HEK293T (cell line): ENCODE measurements around the gene AGTR2.
"Not testable (repeated sequence)": the region's sequence is repeated elsewhere in the genome, so short reads cannot be mapped to it uniquely, and the experiment has no call there.

Source experiments
- CTCF ChIA-PET: fragments of 350-600 bp; formaldehyde crosslinking; extraction: SDS; loops from one replicate; lab custom pipeline; 2021; ENCODE audit warnings: antibody characterized with exemption, inconsistent platforms; lab: Yijun Ruan, JAX
- POLR2A ChIA-PET: fragments of 350-600 bp; formaldehyde crosslinking; extraction: SDS; loops from one replicate; lab custom pipeline; 2020; ENCODE audit warnings: antibody characterized with exemption, inconsistent platforms; lab: Yijun Ruan, JAX
- DNase-seq: peaks from one replicate; pipeline ENCODE4 v3.0.0; 2012; ENCODE audit warnings: mixed read lengths; ENCODE audit errors: extremely low spot score
- ARNT ChIP-seq: fragments of 450-650 bp; IDR thresholded peaks from 2 replicates; pipeline ENCODE4 v1.6.1; 2017; ENCODE audit warnings: mild to moderate bottlenecking
- BHLHE40 ChIP-seq: fragments of 450-650 bp; IDR thresholded peaks from 2 replicates; pipeline ENCODE4 v1.6.1; 2016; ENCODE audit warnings: mild to moderate bottlenecking, moderate library complexity, borderline replicate concordance
- CTBP1 ChIP-seq: fragments of 450-650 bp; IDR thresholded peaks from 2 replicates; pipeline ENCODE4 v1.6.1; 2016; ENCODE audit warnings: borderline replicate concordance
- ELF4 ChIP-seq: fragments of 450-650 bp; IDR thresholded peaks from 2 replicates; pipeline ENCODE4 v1.6.1; 2017; ENCODE audit warnings: antibody characterized with exemption
- FOXA1 ChIP-seq: fragments of 450-650 bp; IDR thresholded peaks from 2 replicates; pipeline ENCODE4 v1.6.1; 2016; ENCODE audit warnings: mild to moderate bottlenecking
- FOXK2 ChIP-seq: fragments of 450-650 bp; IDR thresholded peaks from 2 replicates; pipeline ENCODE4 v1.6.1; 2016; ENCODE audit warnings: mild to moderate bottlenecking
- FOXM1 ChIP-seq: fragments of 450-650 bp; IDR thresholded peaks from 2 replicates; pipeline ENCODE4 v1.6.1; 2017; ENCODE audit warnings: mild to moderate bottlenecking, borderline replicate concordance
- HDGF ChIP-seq: fragments of 450-650 bp; IDR thresholded peaks from 2 replicates; pipeline ENCODE4 v1.6.1; 2017; ENCODE audit warnings: antibody characterized with exemption, borderline replicate concordance
- L3MBTL2 ChIP-seq: fragments of 450-650 bp; conservative IDR thresholded peaks from 2 replicates; pipeline ENCODE4 v1.6.1; 2016; ENCODE audit warnings: mild to moderate bottlenecking
- LEF1 ChIP-seq: fragments of 450-650 bp; IDR thresholded peaks from 2 replicates; pipeline ENCODE4 v1.6.1; 2017; ENCODE audit warnings: mild to moderate bottlenecking, borderline replicate concordance
- NFRKB ChIP-seq: fragments of 450-650 bp; IDR thresholded peaks from 2 replicates; pipeline ENCODE4 v1.6.1; 2016; ENCODE audit warnings: mild to moderate bottlenecking, moderate library complexity
- PKNOX1 ChIP-seq: fragments of 450-650 bp; IDR thresholded peaks from 2 replicates; pipeline ENCODE4 v1.6.1; 2016
- SP1 ChIP-seq: fragments of 450-650 bp; IDR thresholded peaks from 2 replicates; pipeline ENCODE4 v1.6.1; 2017
- SUZ12 ChIP-seq: fragments of 450-650 bp; IDR thresholded peaks from 2 replicates; pipeline ENCODE4 v1.6.1; 2016; ENCODE audit warnings: mild to moderate bottlenecking
- TARDBP ChIP-seq: fragments of 450-650 bp; IDR thresholded peaks from 2 replicates; pipeline ENCODE4 v1.6.1; 2016
- ZNF384 ChIP-seq: fragments of 450-650 bp; IDR thresholded peaks from 2 replicates; pipeline ENCODE4 v1.6.1; 2016

The AGTR2 gene

GRCh38 chrX:116185163-116185562 lies 14.6 kb downstream of the AGTR2 start:
- DNase-seq = no peak
- ChIA-PET CTCF (no interaction called here), POLR2A (no interaction called here)
- TF ChIP-seq BHLHE40 (no peak), ARNT (no peak), FOXK2 (no peak), L3MBTL2 (no peak), HDGF (no peak), CTBP1 (no peak), ELF4 (no peak), NFRKB (no peak), PKNOX1 (no peak), ZNF384 (no peak), FOXM1 (no peak), LEF1 (no peak), FOXA1 (no peak), SP1 (no peak), SUZ12 (no peak), TARDBP (no peak)

GRCh38 chrX:116194649-116195048 lies 24.1 kb downstream of the AGTR2 start:
- ChIA-PET POLR2A (no interaction called here), CTCF (no interaction called here)
- no peak for DNase-seq
- TF ChIP-seq NFRKB = no peak
- no peak for TF ChIP-seq HDGF
- TF ChIP-seq ZNF384 = no peak
- TF ChIP-seq FOXK2 = no peak
- no peak for TF ChIP-seq ELF4

GRCh38 chrX:116198235-116198634 lies 27.7 kb downstream of the AGTR2 start:
- POLR2A ChIA-PET = no interaction called here
- CTCF ChIA-PET = interaction anchor here (0.7 kb wide), 1 partner anchor 68 kb away, joined by 3 read pairs; no protein-coding TSS in a partner anchor
- TF ChIP-seq SP1 = no peak
- TF ChIP-seq L3MBTL2 = no peak
- no peak for TF ChIP-seq ELF4
- TF ChIP-seq PKNOX1 = no peak
- TF ChIP-seq ARNT = no peak
- TF ChIP-seq FOXA1 = no peak
- no peak for TF ChIP-seq SUZ12
- no peak for TF ChIP-seq NFRKB
- no peak for DNase-seq

GRCh38 chrX:116198810-116199209 lies 28.3 kb downstream of the AGTR2 start:
- no peak for TF ChIP-seq ARNT
- no peak for TF ChIP-seq L3MBTL2
- no peak for TF ChIP-seq BHLHE40
- no peak for TF ChIP-seq PKNOX1
- TF ChIP-seq FOXA1 = no peak
- no peak for TF ChIP-seq ZNF384
- no peak for TF ChIP-seq LEF1
- no peak for TF ChIP-seq FOXM1
- no peak for TF ChIP-seq SP1
- TF ChIP-seq TARDBP = no peak
- TF ChIP-seq SUZ12 = no peak
- no peak for TF ChIP-seq NFRKB
- TF ChIP-seq ELF4 = no peak
- no peak for TF ChIP-seq CTBP1
- DNase-seq = peak; percentile 11
- POLR2A ChIA-PET = no interaction called here
- CTCF ChIA-PET = interaction anchor here (0.7 kb wide), 1 partner anchor 68 kb away, joined by 3 read pairs; no protein-coding TSS in a partner anchor

- CTCF ChIA-PET = no interaction called here
- TF ChIP-seq FOXK2 = no peak
- TF ChIP-seq BHLHE40 = no peak
- no peak for TF ChIP-seq FOXA1
- POLR2A ChIA-PET = no interaction called here
- peak; percentile 28 for DNase-seq
These were observed 34.4 kb downstream of the AGTR2 start for GRCh38 chrX:116204932-116205331.

GRCh38 chrX:116213262-116213661 lies 42.7 kb downstream of the AGTR2 start:
- ChIA-PET CTCF (no interaction called here), POLR2A (no interaction called here)
- DNase-seq = no peak

GRCh38 chrX:116217080-116217479 lies 46.5 kb downstream of the AGTR2 start:
- DNase-seq, CTCF ChIA-PET, POLR2A ChIA-PET: not testable (repeated sequence)

More at GRCh38 chrX:116213262-116213661, 42.7 kb downstream of the AGTR2 start:
- TF ChIP-seq PKNOX1 (no peak), BHLHE40 (no peak), FOXA1 (no peak), SUZ12 (no peak), ELF4 (no peak), HDGF (no peak), ARNT (no peak), LEF1 (no peak), L3MBTL2 (no peak), FOXK2 (no peak), NFRKB (no peak), ZNF384 (no peak), TARDBP (no peak), FOXM1 (no peak), SP1 (no peak)
